MV-4-11 (cell line): ENCODE data around the gene FAM107B.
A peak's percentile ranks its signal among the peaks of the same experiment; 100 is the strongest.
"Not testable (repeated sequence)": the region's sequence is repeated elsewhere in the genome, so short reads cannot be mapped to it uniquely, and the experiment has no call there.

Source experiments
- DNase-seq: peaks from one replicate; lab custom pipeline; 2025; lab: John Stamatoyannopoulos, UW

Gene FAM107B

DNA sequence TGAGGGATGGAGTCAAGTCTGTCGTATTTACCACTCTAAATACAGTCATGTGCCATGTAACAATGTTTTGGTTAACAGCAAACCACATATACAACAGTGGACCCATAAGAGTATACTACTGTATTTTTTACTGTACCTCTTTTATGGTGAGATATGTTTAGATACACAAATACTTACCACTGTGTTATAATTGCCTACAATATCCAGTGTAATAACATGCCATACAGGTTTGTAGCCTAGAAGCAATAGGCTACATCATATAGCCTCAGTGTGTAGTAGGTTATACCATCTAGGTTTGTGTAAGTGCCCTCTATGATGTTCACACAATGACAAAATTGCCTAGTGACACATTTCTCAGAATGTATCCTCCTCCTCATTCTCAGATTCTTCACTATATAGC is 110.4 kb downstream of the FAM107B start:
- no peak for DNase-seq

DNA sequence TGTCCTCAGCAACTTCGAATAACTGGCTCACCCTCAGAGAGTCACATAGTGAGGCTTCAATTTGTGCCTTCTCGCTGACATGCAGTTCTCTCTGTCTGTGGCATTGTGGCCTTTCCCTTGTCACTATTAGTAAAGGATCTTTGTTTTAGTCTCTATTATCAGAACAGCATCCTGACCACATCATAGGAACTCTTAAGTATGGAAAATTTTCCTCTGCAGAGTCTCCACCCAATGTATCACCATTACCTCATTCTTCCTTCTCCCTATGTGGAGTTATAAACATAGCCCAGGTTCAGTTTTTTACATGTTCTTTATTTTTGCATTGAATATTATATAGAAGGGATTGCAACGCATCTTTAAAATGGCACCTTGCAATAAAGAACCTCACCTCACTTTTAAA is 112.9 kb downstream of the FAM107B start:
- DNase-seq = no peak

DNA sequence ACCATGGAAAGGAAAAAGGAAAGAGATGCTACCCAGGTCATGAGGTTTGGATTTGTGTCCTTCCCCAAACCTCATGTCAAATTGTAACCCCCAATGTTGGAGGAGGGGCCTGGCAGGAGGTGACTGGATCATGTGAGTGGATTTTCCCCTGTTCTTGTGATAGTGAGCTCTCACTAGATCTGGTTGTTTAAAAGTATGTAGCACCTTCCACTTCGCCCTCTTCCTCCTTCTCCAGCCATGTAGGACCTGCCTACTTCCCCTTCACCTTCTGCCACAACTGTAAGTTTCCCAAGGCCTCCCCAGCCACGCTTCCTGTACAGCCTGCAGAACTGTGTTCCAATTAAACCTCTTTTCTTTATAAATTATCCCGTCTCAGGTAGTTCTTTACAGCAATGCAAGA is 113.9 kb downstream of the FAM107B start:
- peak; percentile 65 for DNase-seq

GRCh38 chr10:14659626-14660196 is 115.0 kb downstream of the FAM107B start:
- DNase-seq = peak; percentile 100

GRCh38 chr10:14659137-14659536 is 115.6 kb downstream of the FAM107B start:
- not testable (repeated sequence) for DNase-seq

DNA sequence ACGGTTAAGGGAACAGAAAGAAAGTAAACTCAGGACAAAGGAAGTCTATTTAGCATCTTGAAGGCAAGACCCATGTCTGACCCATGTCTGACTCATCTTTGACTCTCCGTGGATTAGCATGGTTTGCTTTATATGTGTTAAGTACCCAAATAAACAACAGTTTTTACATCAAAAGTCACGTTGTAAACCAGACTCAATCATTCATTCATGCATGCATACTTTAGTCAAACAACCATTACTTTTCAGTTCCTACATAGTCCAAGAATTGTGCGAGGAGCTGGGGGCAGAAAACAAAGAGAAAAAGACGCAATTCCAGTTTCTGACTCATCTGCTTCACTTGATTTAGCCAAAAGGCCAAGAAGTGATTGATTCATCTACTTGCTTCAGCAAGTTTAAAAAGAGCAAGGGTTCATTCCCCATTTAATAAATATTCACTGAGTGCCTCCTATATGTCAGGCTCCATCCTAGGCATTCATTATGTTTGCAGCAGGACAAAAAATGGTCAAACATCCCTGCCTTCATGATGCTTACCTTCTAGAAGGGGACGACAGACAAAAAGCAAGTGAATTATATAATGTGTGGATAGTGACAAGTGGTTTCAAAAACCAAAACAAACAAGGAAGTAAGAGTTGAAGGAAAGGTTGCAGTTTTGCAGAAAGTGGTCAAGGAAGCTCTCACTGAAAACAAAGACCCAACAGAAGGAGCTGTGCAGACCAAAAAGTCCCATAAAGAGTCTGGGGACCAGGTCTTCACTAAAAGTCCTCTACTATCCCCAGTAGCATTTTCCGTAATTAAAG is 116.2 kb downstream of the FAM107B start:
- DNase-seq = peak; percentile 93

DNA sequence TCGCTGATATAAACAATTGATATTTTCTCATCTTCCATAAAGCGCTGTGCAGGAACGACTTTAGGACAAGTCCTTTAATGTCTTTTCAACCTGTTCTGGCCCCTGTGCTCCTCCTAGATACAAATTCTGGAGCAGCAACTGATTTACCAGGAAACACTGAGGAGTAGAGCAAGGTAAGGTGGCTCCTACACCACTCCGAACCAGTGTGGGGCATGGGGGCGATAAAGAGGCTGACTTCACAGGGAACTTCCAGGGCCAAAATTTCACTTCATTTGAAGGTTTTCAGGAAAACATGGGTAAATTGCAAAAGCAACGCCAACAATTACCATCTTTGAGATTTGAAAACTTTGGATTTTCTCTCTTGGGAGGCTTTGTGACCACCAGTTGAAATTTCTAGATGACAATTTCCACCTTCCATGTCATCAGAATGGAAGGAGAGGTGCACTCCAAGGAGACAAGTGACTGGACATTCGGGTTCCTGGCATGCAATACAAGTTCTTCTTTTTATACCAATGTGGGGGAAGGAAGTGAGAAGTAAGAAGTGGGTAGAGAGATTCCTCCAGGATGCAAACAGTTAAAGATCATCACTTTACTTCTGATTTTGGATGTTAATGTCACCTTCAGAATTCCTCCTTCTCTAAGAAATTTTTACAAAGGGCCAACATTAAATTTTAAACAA is 118.5 kb downstream of the FAM107B start:
- peak; percentile 1 for DNase-seq

DNA sequence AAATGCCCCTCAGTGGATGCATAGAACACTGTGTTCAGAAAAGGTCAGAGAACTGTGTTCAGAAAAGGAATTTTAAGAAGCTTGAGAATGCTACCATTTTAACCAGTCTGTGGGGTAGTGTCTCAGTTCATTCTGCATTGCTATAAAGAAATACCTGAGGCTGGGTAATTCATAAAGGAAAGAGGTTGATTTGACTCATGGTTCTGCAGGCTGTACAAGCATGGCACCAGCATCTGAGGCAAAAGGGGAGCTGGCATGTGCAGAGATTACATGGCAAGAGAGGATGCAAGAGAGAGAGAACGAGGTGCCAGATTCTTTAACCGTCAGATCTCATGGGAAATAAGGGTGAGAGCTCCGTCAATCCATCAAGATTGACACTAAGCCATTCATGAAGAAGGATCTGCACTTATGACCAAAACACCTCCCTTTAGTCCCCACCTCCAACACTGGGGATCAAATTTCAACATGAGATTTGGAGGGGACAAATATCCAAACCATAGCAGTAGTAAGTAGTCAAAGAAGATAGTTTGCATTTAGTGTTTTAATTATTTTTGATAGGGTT is 119.8 kb downstream of the FAM107B start:
- DNase-seq = no peak

- DNase-seq = peak; percentile 70
Measured at GRCh38 chr10:14653271-14654161, 121.2 kb downstream of the FAM107B start.

GRCh38 chr10:14652816-14653215 is 121.9 kb downstream of the FAM107B start:
- no peak for DNase-seq

GRCh38 chr10:14652067-14652466 is 122.6 kb downstream of the FAM107B start:
- DNase-seq = no peak

- no peak for DNase-seq
Measured at GRCh38 chr10:14649739-14650138, 125.0 kb downstream of the FAM107B start.

GRCh38 chr10:14648946-14649345 is 125.8 kb downstream of the FAM107B start:
- no peak for DNase-seq

- peak; percentile 100 for DNase-seq
Measured at GRCh38 chr10:14648005-14648765, 126.5 kb downstream of the FAM107B start.

DNA sequence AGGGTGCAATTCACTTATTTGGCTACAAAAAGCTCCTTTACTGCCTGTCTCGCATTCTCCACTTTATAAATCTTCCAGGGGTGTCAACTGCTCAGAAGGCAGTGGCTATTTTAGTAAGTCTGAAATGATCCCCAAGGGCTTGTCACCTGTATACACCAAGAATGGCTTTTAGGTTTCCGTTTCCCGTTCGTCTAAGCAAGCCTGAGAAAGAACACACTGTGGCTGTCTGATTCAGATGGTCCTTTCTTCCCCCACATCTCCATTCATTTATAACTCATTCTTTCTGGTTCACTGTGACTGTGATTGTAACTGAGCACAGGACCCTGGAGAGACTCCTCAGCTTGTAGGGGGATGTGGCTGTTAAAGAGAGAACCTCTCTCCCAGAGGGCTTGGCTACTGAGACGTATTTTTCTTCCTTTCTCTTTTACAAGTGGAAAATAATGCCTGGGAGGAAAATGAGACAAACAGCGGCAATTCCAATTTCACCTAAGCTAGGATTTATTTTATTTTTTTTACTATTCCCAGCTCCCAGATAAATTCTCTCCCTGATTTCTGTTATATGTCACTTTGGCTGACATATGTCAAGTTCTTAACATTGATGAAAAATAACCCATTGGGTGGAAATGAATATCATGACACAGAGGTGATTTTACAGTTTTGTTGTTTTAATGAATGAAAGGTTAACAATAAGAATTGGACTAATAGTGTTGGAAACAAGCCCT is 129.3 kb downstream of the FAM107B start:
- no peak for DNase-seq

DNA sequence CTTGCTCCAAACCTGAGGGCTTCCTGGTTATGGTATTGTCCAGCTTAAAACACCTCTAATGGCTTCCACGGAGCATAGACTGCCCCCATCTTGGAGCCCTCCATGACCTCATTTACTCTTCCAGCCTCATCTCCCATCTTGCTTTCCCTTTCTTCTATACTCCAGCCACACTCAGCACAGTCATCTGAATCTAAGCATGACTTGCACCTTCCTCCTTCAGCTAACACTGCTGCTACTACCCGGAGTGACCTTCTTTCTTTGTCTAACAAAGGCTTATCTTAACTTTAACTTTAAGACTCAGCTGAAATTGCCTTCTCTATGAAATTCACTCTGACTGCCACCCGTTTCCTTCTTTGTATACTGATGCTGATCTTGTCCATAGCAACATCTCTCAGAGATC is 135.1 kb downstream of the FAM107B start:
- DNase-seq = no peak

DNA sequence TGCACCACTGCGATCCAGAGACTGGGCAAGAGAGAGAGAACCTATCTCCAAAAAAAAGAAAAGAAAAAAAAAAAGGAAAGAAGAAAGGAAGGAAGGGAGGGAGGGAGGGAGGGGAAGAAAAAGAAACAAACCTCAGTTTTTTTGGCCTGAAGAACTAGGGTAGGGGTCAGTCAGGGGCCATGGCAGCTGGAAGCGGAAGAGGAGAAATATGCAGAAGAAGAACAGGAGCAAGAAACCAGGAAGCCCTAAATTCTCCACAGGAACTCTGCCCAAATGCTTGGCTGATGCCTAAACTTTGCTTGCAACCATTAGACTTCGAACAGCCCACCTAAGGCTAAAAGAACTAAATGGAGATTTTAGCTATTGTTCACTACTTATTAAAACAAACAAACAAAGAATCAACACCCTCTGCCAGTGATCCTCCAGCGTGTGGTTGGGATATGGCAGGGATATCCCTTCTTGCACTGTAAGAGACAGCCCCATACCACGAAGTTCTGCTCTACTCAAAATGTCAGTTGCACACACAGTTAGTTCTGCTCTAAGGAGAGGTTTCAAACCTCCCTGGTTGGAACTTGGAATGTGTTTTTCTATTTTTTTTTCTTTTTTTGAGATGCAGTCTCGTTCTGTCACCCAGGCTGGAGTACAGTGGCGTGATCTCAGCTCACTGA is 139.5 kb downstream of the FAM107B start:
- peak; percentile 49 for DNase-seq

DNA sequence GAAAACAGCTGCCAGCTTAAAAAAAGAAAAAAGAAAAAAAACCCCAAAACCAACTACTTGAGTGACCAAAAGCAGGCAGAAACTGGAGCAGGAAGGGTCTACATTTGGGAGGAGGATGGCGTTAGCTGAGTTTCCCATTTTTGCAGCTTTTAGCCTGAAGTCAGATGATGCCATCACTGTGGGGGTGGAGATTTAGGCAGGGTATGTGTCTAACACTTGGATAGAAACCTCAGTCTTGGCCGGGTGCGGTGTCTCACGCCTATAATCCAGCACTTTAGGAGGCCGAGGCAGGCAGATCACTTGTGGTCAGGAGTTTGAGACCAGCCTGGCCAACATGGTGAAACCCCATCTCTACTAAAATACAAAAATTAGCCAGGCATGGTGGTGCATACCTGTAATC is 140.1 kb downstream of the FAM107B start:
- peak; percentile 75 for DNase-seq

DNA sequence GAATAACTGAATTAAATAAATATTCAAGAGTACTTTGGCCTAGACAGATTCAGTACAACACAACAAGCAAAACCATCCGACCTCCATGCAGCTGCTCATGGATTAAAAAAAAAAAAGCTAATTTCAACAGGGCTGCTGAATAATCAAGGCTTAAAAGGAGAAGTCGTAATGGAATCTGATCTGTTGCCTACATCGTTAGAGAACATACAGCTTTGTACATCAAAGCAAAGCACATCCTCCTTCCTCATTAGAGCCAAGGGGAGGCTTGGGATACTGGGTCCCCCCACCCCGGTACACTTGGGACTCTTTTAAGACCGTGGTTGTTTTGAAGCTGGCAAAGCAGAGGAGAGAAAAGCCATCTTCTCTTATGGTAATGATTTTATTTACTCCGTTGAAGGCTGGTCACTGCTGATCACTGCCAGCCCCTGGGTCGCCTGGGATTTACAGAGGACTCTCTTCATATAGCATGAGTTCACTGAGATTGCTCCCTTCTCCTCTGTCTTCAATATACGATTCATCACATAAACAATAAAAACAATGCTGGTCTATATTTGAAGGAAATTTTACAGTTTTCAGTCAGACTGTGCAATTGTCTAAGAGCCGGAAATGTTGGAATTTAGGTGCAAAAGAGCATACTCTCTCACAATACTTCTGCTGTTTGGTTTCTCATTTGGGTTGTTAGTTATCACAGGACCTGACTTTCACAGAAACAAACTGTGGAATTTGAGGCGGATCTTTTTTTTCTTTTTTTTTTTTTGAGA is 148.8 kb downstream of the FAM107B start:
- DNase-seq = peak; percentile 73
